OCI-LY3 (cell line): ENCODE measurements around the gene SNX15.

Source experiments
- EZH2phosphoT487 ChIP-seq: fragments of 200-600 bp; shearing (Covaris generic); IDR thresholded peaks from 2 replicates; pipeline ENCODE4 v1.6.1; 2018; ENCODE audit warnings: antibody characterized with exemption, mixed run types, low read depth
- TF ChIP-seq, protein P1 (sequence below): fragments of 200-600, 300-600 bp; sonication (generic); IDR thresholded peaks from 2 replicates; pipeline ENCODE4 v1.5.1; 2014; ENCODE audit warnings: antibody characterized with exemption, low read length, low read depth

- TF ChIP-seq, protein P1, sequence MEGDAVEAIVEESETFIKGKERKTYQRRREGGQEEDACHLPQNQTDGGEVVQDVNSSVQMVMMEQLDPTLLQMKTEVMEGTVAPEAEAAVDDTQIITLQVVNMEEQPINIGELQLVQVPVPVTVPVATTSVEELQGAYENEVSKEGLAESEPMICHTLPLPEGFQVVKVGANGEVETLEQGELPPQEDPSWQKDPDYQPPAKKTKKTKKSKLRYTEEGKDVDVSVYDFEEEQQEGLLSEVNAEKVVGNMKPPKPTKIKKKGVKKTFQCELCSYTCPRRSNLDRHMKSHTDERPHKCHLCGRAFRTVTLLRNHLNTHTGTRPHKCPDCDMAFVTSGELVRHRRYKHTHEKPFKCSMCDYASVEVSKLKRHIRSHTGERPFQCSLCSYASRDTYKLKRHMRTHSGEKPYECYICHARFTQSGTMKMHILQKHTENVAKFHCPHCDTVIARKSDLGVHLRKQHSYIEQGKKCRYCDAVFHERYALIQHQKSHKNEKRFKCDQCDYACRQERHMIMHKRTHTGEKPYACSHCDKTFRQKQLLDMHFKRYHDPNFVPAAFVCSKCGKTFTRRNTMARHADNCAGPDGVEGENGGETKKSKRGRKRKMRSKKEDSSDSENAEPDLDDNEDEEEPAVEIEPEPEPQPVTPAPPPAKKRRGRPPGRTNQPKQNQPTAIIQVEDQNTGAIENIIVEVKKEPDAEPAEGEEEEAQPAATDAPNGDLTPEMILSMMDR, result peak; percentile 23; the same call in 1 of the 2 replicates
- TF ChIP-seq EZH2phosphoT487, result no peak
Measured at GRCh38 chr11:65027213-65028067, at the start of gene SNX15.
